GM15510 (cell line): ENCODE measurements around the gene LTBP1.

Experiments used
- POLR2A ChIP-seq: IDR thresholded peaks from 3 replicates; pipeline ENCODE4 v1.6.1; 2011; ENCODE audit warnings: borderline replicate concordance; ENCODE audit not compliant: insufficient read length; ENCODE audit errors: extremely low read depth

The LTBP1 gene

DNA sequence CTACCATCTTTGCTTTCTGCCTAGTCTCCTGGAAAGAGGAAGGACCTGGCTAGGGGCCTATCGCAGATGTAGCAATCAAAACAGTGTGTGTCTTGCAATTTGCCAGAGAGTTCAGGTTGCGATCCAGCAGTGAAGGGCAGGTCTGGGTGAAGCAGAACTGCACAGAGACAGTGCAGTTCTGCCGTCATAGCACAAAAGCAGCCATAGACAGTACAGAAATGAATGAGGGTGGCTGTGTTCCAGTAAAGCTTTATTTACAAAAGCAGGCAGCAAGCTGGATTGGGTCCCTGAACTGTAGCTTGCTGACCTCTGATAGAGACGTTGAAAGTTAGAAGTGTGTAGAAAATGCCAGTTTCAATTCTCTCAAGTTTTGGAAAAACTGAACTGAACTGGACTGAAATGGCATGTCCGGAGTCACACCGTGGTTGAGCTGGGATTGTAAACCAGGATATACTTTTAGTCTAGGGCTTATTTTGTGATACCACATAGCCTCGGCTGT lies 186.8 kb downstream of the LTBP1 start:
- TF ChIP-seq POLR2A = no peak

DNA sequence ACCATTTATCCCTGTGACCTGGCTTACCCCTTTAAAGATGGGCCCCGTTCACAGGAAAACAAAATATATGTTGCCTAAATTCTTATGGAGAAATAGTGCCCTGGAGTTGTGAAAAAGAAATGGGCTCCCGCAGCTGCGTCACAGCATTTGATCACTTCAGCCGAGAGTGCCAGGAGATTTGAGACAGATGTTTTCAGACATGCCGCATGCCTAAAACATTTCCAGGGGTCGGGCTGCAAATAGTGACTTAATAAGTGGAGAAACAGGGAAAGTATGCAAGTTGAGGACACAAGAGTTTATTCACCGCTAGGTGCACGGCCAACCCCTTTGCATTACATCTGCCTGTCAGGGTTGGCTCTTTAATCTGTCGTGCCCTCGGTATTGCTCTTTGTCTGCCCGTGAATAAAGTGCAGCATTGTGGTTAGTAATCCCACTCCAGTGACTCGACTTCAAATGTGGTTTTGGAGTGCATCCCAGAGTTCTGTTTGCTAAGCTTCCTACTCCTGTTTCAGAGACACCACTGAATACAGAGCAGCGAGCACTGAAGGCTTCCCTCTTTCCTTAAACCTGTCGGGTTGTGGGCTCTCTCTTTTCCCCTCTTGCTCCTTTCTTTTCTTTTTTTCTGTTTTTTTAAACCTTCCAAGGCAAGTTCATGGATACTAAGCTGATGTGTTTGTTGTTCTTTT lies 187.5 kb downstream of the LTBP1 start:
- no peak for TF ChIP-seq POLR2A

DNA sequence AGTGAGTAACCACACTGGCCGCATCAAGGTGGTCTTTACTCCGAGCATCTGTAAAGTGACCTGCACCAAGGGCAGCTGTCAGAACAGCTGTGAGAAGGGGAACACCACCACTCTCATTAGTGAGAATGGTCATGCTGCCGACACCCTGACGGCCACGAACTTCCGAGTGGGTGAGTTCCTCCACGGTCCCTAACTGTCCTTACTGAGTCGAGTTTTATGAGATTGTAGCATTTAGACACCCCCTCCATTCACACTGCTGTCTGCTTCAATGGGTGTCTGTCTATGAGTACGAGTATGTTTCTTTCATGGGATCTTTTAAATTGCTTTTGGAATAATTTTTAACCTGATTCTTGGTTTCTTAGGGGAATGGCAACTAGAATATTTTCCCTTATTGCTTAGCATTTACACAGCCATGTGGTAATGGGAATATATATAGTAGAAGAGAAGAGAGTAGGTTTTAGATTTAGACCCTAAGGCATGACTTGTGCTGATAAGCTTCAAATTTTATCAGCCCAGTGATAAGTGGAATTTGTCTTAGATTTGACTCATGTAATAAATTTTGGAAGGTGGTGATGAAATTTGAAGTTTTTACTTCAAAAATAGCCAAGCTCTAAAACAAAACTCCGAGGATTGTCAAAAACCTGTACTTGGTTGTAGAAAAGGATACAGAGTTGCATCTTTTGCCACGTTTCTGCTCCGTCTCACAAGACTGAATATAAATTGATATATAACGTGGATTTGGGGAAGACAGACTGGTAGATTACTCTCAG lies 188.2 kb downstream of the LTBP1 start:
- no peak for TF ChIP-seq POLR2A

- no peak for TF ChIP-seq POLR2A
These were observed 188.9 kb downstream of the LTBP1 start for GRCh38 chr2:33135645-33136044.

DNA sequence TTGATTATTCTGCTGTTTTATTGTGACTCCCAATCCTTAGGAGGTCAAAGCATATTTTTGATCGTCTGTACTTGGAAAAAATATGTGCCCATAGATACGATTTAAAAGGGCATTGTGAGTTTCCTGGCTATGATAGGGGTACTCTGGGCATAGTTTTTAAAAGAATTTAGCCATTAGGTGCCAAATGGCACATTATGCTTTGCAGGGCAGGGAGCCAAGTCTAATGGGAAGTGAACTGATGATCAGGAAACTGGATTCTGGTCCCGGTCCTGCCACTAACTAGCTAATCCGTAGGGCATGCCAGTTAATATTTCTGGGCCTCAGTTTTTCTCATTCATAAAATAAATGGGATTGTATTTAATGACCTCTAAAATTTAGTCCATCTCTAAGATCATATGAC lies 189.3 kb downstream of the LTBP1 start:
- TF ChIP-seq POLR2A = no peak

- TF ChIP-seq POLR2A = no peak
These were observed 189.8 kb downstream of the LTBP1 start for GRCh38 chr2:33136566-33136965.

DNA sequence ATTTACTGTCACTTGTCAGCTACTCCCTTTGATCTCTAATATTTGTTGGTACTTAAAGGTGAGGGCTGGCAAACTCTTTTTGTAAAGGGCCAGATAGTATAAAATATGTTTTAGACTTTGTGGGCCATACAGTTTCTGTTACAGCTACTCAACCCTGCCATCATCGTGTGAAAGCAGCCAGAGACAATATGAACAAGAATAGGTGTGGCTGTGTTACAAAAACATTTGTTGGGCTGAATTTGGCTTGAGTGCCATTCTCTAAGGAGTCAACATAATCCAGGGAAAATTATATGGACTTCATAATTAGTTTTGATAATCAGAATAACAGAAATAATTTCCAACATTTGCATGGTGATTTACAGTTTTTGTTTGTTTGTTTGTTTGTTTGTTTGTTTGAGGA lies 190.6 kb downstream of the LTBP1 start:
- TF ChIP-seq POLR2A = no peak

DNA sequence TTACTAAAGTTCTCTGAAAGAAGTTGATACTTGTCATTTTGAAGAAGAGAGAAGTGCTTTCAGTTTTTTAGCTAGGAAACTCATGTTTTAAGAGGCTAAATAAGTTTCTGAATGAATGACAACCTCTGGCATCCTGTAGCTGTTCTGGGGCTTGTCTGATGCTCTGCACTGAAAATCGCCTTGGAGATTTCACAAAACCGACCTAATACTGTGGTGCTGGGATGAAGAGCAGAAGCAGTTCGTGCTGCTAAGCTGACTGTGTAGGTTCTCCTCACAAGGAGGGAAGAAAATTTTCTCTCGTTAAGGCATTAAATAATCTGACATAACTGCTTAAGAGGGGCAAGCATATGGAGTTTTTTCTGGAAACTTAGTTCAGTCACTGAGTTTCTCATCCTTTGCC lies 193.2 kb downstream of the LTBP1 start:
- TF ChIP-seq POLR2A = no peak

GRCh38 chr2:33141476-33141875 lies 194.7 kb downstream of the LTBP1 start:
- no peak for TF ChIP-seq POLR2A

GRCh38 chr2:33142810-33143209 lies 196.1 kb downstream of the LTBP1 start:
- TF ChIP-seq POLR2A = no peak

DNA sequence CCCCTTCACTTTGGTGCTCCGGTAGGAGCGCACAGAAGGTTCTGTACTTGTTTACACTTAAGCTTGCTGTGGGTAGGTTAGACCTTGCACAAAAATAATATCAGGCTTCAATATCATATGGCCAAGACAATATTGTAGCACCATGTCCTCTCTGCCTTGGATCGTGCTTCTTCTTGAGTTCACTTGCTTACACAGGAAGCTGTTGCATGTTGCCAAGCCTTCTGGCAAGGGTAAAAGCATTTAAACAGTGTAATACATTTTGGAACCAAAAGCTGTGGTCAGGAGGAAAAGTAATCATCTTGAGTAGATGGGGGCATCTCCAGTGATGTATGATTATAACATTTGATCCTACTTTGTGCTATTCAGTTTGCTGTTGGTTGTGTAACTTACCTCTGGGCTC lies 197.5 kb downstream of the LTBP1 start:
- TF ChIP-seq POLR2A = no peak

GRCh38 chr2:33145459-33145858 lies 198.7 kb downstream of the LTBP1 start:
- no peak for TF ChIP-seq POLR2A

DNA sequence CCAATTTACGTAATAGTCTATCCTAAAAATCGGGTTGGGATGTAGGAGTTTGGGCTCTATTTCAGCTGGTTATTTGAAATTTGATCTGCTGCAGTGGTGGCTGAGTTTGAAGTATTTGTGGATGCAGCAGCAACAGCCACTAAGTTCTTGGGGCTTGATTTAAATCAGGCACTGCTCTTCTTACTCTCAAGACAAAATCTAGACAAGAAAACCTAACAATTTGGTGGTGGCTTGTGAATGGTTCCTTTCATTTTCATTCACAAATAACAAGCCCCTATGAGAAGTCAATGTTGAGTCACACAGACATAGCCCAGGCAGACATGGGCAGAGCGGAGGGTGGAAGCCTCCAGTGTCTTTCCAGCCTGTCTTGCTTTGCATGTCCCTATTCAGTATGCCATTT lies 199.3 kb downstream of the LTBP1 start:
- no peak for TF ChIP-seq POLR2A

DNA sequence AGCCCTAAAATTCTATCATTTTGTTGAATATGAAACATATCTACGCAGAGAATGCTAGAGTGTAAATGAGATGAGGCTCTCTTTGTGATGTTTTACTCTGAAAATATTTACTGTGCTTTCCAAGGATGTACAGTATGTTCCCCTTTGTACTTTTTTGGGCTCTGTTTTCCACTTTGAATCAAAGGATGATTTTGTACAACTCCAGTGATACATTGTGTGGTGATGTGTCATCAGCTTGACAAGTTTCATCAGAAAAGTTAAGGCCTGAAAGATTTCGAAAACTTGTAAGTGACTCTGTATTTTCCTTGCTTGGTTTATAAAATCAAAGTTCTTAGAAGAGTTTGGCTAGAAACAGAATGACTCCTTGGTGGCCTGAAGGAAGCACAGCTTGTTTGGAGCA lies 206.3 kb downstream of the LTBP1 start:
- no peak for TF ChIP-seq POLR2A

GRCh38 chr2:33158482-33159003 lies 211.8 kb downstream of the LTBP1 start:
- TF ChIP-seq POLR2A = no peak

- no peak for TF ChIP-seq POLR2A
These were observed 213.4 kb downstream of the LTBP1 start for GRCh38 chr2:33160191-33160590.
